ENCODE data around the gene PTPMT1.
A peak's percentile ranks its signal among the peaks of the same experiment; 100 is the strongest.
"Not testable (repeated sequence)": the region's sequence is repeated elsewhere in the genome, so short reads cannot be mapped to it uniquely, and the experiment has no call there.

The PTPMT1 gene

DNA sequence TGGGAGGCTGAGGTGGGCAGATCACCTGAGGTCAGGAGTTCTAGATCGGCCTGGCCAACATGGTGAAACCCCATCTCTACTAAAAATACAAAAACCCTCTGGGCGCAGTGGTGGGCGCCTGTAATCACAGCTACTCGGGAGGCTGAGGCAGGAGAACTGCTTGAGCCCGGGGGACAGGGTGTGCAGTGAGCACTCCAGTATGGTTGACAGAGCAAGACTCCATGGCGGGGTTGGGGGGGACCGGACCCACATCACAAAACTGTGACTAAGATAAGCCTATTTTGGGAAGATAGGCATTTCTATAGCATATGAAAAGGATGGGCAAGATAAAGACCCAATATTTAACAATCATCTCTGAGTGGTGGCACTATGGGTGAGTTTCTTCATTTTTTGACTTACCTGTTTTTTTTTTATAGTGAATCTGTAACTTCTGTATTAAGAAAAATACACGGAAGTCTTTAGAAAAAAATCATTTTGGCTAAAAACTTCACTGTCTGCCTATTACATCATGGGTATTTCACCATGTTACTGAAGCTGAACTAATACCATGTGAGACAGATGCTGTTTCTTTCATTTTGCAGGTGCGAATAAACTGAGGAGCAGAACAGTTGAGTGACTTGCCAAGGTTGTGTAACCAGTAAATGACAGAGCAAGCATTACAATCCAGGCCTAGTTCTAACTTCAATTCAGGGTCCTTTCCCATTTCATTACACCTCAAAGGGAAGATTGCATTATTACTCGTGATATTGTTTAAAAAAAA lies 14.9 kb upstream of the PTPMT1 start:
- DNase-seq = no peak

DNA sequence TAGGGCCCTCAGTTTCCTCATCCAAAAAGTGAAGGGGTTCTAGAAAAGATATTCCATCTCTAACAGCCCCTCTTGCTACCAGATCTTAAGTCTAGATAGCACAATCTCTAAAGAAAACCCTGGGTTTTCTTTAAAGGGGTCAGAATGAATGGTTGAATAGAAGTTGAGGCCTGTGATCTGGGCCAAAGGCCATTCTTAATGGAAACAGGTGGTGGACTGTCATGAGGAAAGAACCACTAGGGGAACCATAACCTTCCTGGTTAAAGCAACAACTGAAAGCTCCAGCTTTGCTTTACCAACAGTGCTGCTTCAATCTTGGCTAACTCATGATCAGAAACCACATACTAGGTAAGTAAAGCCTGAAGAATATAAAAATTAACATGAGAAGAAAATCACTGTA lies 14.3 kb upstream of the PTPMT1 start:
- DNase-seq = peak; percentile 56

GRCh38 chr11:47552056-47552565 lies 13.3 kb upstream of the PTPMT1 start:
- DNase-seq = peak; percentile 68

DNA sequence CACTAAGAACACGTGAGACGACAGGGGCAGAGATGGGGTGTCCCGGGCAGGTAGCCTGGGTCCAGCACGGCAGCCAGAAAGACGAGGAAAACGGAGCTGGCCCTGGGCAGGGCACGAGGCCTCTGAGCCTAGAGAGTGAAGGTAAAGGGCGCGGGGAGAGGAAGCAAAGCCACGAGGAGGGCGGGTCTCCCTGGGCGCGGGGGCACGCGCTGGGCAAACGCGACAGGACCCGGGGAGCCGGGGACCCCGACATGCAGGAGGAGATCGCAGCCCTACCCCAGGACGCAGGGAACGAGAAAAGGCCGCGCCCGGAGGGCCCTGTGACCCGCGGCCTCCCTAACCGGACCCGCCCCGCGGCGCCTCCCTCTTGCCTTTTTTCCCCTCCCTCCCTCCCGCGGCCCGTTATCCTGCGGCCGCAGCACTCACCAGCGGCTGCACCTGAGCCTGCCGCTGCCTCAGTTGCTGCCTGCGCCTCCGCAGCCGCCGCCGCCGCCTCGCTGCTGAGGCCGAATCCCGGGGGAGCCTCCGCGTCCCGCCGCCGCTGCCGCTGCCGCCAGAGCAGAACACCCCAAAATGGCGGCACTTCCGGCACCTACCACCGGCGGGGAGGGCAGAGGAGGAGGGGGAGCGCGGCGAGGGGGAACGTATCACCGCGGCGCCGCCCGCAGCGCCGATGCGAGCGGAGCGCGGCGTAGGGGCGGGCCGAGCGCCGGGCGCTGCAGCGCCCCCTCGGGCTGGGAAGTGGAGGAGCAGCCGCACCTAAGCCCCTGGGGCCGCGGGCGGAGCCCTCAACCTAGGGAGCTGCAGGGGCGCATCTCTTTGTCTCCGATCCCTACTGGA lies 12.6 kb upstream of the PTPMT1 start, which contains the start of gene CELF1:
CELF1 (minus strand) TSS at position 567 of the 840 bp plus-strand sequence. CDS start 53,609 bp downstream, outside the sequence.
- peak; percentile 98 for DNase-seq

- DNase-seq = no peak
Measured at GRCh38 chr11:47553406-47553743, 12.0 kb upstream of the PTPMT1 start.

- not testable (repeated sequence) for DNase-seq
Measured at GRCh38 chr11:47557004-47557403, 8.4 kb upstream of the PTPMT1 start.

GRCh38 chr11:47558695-47559094 lies 6.7 kb upstream of the PTPMT1 start:
- DNase-seq = no peak

DNA sequence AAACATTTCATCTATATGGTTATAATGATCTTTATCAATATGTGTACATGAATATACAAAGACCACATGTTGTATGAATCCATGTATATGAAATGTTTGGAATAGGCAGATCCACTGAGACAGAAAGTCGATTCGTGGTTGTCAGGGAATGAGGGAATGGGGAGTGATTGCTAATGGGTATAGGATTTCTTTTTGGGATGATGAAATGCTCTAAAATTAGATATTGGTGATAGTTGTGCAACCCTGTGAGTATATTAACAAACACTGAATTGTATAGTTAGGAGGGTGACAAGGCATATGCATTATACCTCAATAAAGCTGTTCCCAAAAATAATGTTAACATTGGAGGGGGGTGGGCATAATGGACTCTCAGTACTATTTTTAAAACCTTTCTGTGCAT lies 5.0 kb upstream of the PTPMT1 start:
- no peak for DNase-seq

DNA sequence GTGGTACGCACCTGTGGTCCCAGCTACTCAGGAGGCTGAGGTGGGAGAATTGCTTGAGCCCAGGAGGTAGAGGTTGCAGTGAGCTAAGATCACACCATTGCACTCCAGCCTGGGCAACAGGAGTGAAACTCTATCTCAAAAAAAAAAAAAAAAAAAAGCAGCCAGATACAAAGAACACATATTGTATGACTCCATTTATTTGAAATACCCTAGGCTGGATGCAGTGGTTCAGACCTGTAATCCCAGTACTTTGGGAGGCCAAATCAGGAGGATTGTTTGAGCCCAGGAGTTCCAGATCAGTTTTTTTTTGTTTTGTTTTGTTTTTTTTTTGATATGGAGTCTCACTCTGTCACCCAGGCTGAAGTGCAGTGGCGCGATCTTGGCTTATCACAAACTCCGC lies 3.0 kb upstream of the PTPMT1 start:
- DNase-seq = not testable (repeated sequence)

- DNase-seq = not testable (repeated sequence)
Measured at GRCh38 chr11:47564366-47564765, 1.0 kb upstream of the PTPMT1 start.

DNA sequence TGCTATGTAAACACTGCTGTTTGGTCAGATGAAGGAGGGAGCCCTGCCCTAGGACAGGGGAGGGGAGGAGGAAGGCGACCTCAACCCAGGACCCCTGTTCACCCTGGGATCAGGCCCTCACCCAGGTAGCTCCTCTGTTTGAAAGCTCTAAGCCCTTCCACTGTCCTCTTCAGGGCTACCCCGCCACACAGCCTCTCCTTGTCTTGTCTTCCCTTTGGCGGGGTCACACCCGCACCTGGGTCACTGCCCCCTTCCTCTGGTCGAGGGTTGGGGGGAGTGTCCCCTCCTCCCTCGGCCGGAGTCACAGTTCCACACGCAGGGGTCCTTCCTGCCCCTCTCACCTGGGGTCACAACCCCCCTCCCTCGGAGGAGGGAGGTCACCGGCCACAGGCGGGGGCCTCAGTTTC lies 463 bp upstream of the PTPMT1 start:
- DNase-seq = peak; percentile 47

DNA sequence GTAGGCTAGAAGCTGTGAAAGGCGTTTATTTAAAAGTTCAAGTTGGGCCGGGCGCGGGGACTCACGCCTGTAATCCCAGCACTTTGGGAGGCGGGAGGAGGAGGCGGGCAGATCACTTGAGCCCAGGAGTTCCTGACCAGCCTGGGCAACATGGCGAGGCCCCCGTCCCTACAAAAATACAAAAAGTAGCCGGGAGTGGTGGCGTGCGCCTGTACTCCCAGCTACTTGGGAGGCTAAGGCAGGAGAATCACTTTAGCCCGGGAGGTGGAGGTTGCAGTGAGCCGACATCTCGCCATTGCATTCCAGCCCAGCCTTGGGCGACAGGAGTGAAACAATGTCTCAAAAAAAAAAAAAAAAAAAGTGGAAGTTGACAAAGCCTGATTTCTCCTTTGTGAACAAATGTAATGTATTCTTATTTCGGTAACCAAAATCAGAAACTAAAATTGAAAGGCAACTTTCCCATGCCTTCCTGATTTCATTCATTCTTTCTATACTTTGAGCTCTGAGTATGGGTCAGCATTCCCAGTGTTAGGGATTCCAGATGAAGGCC lies 825 bp downstream of the PTPMT1 start:
- no peak for DNase-seq

DNA sequence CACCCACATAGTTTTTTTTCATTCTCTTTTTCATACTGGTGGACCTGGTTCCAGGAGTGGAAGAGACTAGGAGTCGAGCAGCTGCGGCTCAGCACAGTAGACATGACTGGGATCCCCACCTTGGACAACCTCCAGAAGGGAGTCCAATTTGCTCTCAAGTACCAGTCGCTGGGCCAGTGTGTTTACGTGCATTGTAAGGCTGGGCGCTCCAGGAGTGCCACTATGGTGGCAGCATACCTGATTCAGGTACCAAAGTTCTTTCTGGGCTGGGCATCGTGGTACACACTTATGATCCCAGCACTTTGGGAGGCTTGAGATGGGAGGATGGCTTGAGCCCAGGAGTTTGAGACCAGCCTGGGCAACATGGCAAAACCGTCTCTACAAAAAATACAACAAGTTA lies 4.2 kb downstream of the PTPMT1 start:
- DNase-seq = no peak

- DNase-seq = no peak
Measured at GRCh38 chr11:47570651-47571356, 5.4 kb downstream of the PTPMT1 start.

DNA sequence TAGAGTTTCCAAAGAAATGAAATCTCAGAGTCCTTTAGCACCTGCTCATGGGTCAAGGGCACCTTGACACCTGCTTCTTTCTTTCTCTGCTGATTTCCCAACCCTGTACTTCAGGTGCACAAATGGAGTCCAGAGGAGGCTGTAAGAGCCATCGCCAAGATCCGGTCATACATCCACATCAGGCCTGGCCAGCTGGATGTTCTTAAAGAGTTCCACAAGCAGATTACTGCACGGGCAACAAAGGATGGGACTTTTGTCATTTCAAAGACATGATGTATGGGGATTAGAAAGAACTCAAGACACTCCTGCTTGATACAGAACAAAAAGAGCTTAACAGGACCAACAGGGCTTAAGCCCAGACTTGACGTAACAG lies 5.9 kb downstream of the PTPMT1 start:
- no peak for DNase-seq

DNA sequence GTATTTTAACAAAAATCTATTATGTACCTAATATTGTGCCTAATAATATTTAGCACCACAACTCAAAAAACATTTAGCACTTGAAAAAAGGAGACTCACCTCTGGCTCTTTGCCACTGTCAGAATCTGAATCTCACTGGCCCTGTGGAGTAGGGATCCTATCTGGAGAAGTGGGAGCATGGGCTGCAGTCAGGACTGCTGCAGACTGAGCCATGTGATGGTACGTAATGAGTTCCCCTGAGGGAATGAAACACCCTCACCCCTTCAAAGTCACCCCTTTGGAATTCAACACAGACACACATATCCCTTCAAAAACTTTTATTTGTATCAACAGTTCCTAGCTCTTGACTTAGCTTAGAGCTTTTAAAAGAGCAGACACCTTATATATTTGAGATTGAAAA lies 6.5 kb downstream of the PTPMT1 start:
- DNase-seq = no peak

DNA sequence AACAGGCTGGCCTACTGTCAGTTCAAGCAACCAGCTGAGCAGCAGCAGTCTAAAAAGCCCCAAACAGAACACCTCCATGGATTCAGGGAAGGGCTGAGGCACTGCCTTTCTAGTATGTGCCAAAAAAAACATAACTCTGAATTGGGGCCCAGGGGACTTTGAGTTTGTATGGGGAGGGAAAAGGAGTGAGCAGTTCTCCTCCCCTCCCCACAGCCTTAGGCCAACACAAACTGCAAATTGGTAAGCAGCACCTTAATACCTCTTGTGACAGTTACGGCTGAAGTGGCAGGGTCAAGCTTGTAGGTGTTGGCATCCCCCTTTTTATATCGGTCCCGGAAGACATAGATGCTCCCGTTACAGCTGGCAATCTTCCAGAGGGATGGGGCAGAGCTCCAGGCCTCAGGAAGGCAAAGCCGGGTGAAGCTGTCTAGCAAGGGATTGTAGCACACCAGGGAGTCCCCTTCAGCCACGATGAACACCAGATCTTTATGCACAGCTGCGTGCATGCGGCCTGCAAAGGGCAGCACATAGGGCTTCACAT lies 7.4 kb downstream of the PTPMT1 start:
- DNase-seq = peak; percentile 66

- DNase-seq = no peak
Measured at GRCh38 chr11:47573321-47573720, 7.9 kb downstream of the PTPMT1 start.

DNA sequence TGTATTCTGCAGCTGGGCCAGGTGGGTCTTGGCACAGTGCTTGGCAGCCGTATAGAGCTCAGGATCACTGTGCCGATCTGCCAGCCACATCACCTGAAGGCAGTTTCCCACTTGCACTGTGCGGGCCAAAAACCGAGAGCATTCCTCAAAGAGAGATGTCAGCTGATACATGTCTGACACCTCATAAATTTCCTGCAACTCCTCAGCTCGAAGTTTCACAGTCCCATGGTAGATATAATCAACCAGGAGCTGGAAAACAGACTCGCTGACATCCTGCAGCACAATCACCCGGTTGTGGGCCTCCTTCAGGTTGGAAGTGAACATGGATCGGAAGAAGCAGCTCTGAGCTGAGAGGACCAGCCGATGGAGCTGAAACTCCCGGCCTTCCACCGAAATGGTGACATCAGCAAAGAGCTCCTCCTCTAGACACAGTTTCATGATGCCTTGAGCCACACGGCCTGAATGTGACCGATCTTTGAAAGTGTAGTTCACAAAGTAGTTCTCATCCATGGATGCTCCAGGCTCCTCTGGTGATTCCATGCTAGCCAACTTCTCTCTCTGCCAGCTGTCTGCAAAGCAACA lies 12.2 kb downstream of the PTPMT1 start:
- no peak for DNase-seq

DNA sequence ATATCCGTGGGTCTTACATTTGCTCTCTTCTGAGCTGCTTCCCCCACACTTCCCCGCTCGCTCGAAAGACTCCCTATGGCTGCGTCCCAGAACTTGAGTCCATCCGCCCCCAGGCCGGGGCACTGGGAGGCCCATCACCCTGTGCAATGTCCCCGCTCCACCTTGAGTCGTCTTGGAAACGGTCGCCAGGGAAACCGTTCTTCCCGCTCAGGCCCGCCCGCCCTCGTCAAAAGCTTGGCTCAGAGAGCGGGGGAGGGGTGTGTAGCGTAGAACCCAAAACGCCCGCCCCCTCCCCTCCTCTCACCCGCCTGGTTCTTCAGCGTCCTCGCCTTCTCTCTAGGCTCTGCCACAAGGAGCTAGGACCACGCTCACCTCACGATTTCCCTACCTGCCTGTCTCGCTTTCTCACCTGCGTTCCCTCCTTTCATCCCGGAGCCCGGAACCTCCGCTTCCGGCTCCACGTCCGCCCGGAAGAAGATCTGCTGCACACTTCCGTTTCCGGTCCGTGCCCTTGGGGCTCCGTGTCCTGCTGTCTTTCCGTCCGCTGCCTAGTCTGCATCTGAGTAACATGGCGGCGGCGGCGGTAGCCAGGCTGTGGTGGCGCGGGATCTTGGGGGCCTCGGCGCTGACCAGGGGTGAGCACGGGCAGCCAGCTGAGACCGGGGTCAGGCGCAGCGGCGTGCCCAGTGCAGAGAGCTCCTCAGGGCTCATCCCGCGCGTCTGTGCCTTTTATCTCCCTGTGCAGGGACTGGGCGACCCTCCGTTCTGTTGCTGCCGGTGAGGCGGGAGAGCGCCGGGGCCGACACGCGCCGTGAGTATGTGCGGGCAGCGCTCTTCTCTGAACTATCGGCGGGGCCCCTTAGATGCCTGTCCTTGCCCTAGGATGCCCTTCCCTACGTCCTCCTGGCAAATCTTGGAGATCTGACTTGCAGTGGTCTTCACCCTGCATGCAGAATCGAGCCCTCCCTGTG lies 13.4 kb downstream of the PTPMT1 start, which contains the start of the genes KBTBD4 and NDUFS3:
KBTBD4 (minus strand) TSS at position 447 of the 971 bp plus-strand sequence; CDS start at position 428, 19 bp downstream.
NDUFS3 (plus strand) TSS at position 551 of the 971 bp plus-strand sequence; CDS start at position 569, 18 bp downstream.
- DNase-seq = peak; percentile 98

GRCh38 chr11:47583844-47584243 lies 18.4 kb downstream of the PTPMT1 start:
- DNase-seq = no peak
